OCI-LY7 (cell line): ENCODE data around the gene ASB1. TPM values are rescaled to one million over a fixed set of nuclear protein-coding genes. Genes with fewer than 3 reads are reported as not detected.

Source experiments
- BruUV-seq: library from RNA; stranded (reverse); fragments of 400-500 nt; replicated peaks from 2 replicates; lab custom pipeline; 2021; lab: Mats Ljungman, UMichigan
- CTCF ChIA-PET: fragments of 300-600 bp; sonication (Branson Sonifier 250); formaldehyde crosslinking; loops from one replicate; lab custom pipeline; 2022; ENCODE audit warnings: antibody characterized with exemption; ENCODE audit not compliant: unreplicated experiment; lab: Charles Lee
- POLR2A ChIA-PET: fragments of 300-600 bp; sonication (Branson Sonifier 250); formaldehyde crosslinking; loops from one replicate; lab custom pipeline; 2022; ENCODE audit warnings: antibody characterized with exemption; lab: Charles Lee
- DNase-seq: peaks from one replicate; pipeline ENCODE4 v3.0.0-alpha.2; 2015; ENCODE audit warnings: low spot score
- H2AFZ ChIP-seq: fragments of 200-600 bp; sonication (generic), shearing (Covaris generic); 2 replicates; pipeline ENCODE4 v1.6.1; 2014; ENCODE audit warnings: mild to moderate bottlenecking, antibody characterized with exemption, low read length, moderate library complexity
- H3K27ac ChIP-seq: fragments of 200-600 bp; sonication (generic); 2 replicates; pipeline ENCODE4 v1.5.1; 2014; ENCODE audit warnings: mixed run types, low read depth, mild to moderate bottlenecking, moderate library complexity, low read length, inconsistent platforms; ENCODE audit not compliant: poor library complexity, severe bottlenecking
- H3K36me3 ChIP-seq: fragments of 200-600 bp; sonication (generic); 2 replicates; pipeline ENCODE4 v1.6.1; 2014; ENCODE audit warnings: mild to moderate bottlenecking, antibody characterized with exemption, low read length, moderate library complexity, mixed read lengths; ENCODE audit not compliant: insufficient read depth
- H3K4me1 ChIP-seq: fragments of 200-600 bp; sonication (generic); 2 replicates; pipeline ENCODE4 v1.5.1; 2014; ENCODE audit warnings: mild to moderate bottlenecking, low read length; ENCODE audit not compliant: insufficient read depth, poor library complexity, severe bottlenecking
- H3K4me2 ChIP-seq: fragments of 200-600 bp; sonication (generic); 2 replicates; pipeline ENCODE4 v1.6.1; 2014; ENCODE audit warnings: mild to moderate bottlenecking, low read length
- H3K4me3 ChIP-seq: fragments of 200-600 bp; sonication (generic); 2 replicates; pipeline ENCODE4 v1.5.1; 2014; ENCODE audit warnings: mild to moderate bottlenecking, low read depth, low read length; ENCODE audit not compliant: poor library complexity, severe bottlenecking
- H3K79me2 ChIP-seq: fragments of 200-600 bp; sonication (generic); 2 replicates; pipeline ENCODE4 v1.6.1; 2016; ENCODE audit warnings: low read depth, mild to moderate bottlenecking, low read length, moderate library complexity, mixed read lengths; ENCODE audit not compliant: insufficient read depth
- H3K9me2 ChIP-seq: fragments of 200-600 bp; sonication (generic); 2 replicates; pipeline ENCODE4 v1.6.1; 2016; ENCODE audit warnings: mild to moderate bottlenecking, low read length, mixed read lengths; ENCODE audit not compliant: insufficient read depth
- H3K9me3 ChIP-seq: fragments of 200-600 bp; sonication (generic); 2 replicates; pipeline ENCODE4 v1.6.1; 2014; ENCODE audit warnings: mild to moderate bottlenecking, mixed run types, low read length, mixed read lengths
- H4K20me1 ChIP-seq: fragments of 200-600 bp; sonication (generic); 2 replicates; pipeline ENCODE4 v1.6.1; 2014; ENCODE audit warnings: mild to moderate bottlenecking, antibody characterized with exemption, low read length, moderate library complexity, mixed read lengths; ENCODE audit not compliant: insufficient read depth
- CTCF ChIP-seq: fragments of 200-600 bp; sonication (generic); conservative IDR thresholded peaks from 2 replicates; pipeline ENCODE4 v1.5.1; 2014; ENCODE audit warnings: mild to moderate bottlenecking, antibody characterized with exemption, low read length, moderate library complexity, mixed read lengths
- EZH2phosphoT487 ChIP-seq: fragments of 200-600 bp; sonication (generic); IDR thresholded peaks from 2 replicates; pipeline ENCODE4 v1.6.1; 2018; ENCODE audit warnings: low read depth, borderline replicate concordance, mild to moderate bottlenecking, mixed run types, antibody characterized with exemption, low read length, moderate library complexity, mixed read lengths
- intact Hi-C: fragments of 100-400 bp; cut with micrococcal nuclease; formaldehyde crosslinking; loops from one replicate; pipeline ENCODE4 v1.10.0; 2022; ENCODE audit not compliant: unreplicated experiment
- total RNA-seq, 2 experiments: library from RNA; depleted of rRNA in 1 of 2; stranded (reverse); fragments of >200 nt in 1 of 2; shearing (Covaris generic) in 1 of 2; gene quantifications; 2 replicates each; pipeline ENCODE4 v1.2.3, GENCODE V29; 2014 to 2022

ASB1 gene
- total RNA-seq, 2 experiments from 2014 or later: 19.4 to 37.7 TPM

- Histone ChIP-seq H3K4me3 (no peak overlapping the region), H3K9me2 (no peaks in the 10 kb centered on the region), H3K79me2 (no peaks in the 10 kb centered on the region), H3K4me1 (no peaks in the 10 kb centered on the region), H4K20me1 (no peaks in the 10 kb centered on the region), H3K9me3 (peaks cover 11% of the 10 kb centered on the region), H3K27ac (no peak overlapping the region), H3K4me2 (no peak overlapping the region), H3K36me3 (no peaks in the 10 kb centered on the region), H2AFZ (no peak overlapping the region)
- no peak for TF ChIP-seq CTCF
- no peak for TF ChIP-seq EZH2phosphoT487
- POLR2A ChIA-PET: no interaction called here
- intact Hi-C loops: loop anchor here (5.0 kb wide), 1 partner anchor 89 kb away; no protein-coding TSS in a partner anchor
- BruUV-seq: no TSS peak
- CTCF ChIA-PET: no interaction called here
- DNase-seq: no peak
Observed at GRCh38 chr2:238461051-238461450, 34.3 kb downstream of the ASB1 start.

GRCh38 chr2:238461491-238461890, 34.8 kb downstream of the ASB1 start:
- CTCF ChIA-PET: no interaction called here
- no TSS peak for BruUV-seq
- Histone ChIP-seq H3K79me2 (no peaks in the 10 kb centered on the region), H3K27ac (no peak overlapping the region), H3K9me2 (no peaks in the 10 kb centered on the region), H3K4me2 (no peak overlapping the region), H3K4me1 (no peaks in the 10 kb centered on the region), H3K36me3 (no peaks in the 10 kb centered on the region), H3K4me3 (no peak overlapping the region), H3K9me3 (peaks cover 7% of the 10 kb centered on the region), H2AFZ (no peak overlapping the region), H4K20me1 (no peaks in the 10 kb centered on the region)
- POLR2A ChIA-PET: interaction anchor here (0.7 kb wide), 1 partner anchor 67 kb away, joined by 5 read pairs; no protein-coding TSS in a partner anchor
- no peak for DNase-seq
- intact Hi-C loops: loop anchor here (5.0 kb wide), 1 partner anchor 89 kb away; no protein-coding TSS in a partner anchor
- TF ChIP-seq EZH2phosphoT487 (no peak), CTCF (no peak)

- no peak overlapping the region for H3K4me2 ChIP-seq
- intact Hi-C loops: loop anchor here (2.0 to 5.0 kb wide), 2 partner anchors 90 to 105 kb away; no protein-coding TSS in a partner anchor
- CTCF ChIA-PET: no interaction called here
- H3K79me2 ChIP-seq: no peaks in the 10 kb centered on the region
- H3K4me1 ChIP-seq: no peaks in the 10 kb centered on the region
- no TSS peak for BruUV-seq
- H3K36me3 ChIP-seq: no peaks in the 10 kb centered on the region
- no peak overlapping the region for H2AFZ ChIP-seq
- H3K4me3 ChIP-seq: no peak overlapping the region
- no peaks in the 10 kb centered on the region for H4K20me1 ChIP-seq
- POLR2A ChIA-PET: interaction anchor here (0.7 kb wide), 1 partner anchor 67 kb away, joined by 5 read pairs; no protein-coding TSS in a partner anchor
- no peak for DNase-seq
- H3K9me3 ChIP-seq: peaks cover 3% of the 10 kb centered on the region; the same call in 1 of the 2 replicates
- no peak overlapping the region for H3K27ac ChIP-seq
- no peaks in the 10 kb centered on the region for H3K9me2 ChIP-seq
- TF ChIP-seq CTCF (no peak), EZH2phosphoT487 (no peak)
Observed at GRCh38 chr2:238461916-238462315, 35.2 kb downstream of the ASB1 start.
